K562 (cell line): ENCODE measurements around the gene DNAH17. TPM values are rescaled to one million over a fixed set of nuclear protein-coding genes. Genes with fewer than 3 reads are reported as not detected.
A peak's percentile ranks its signal among the peaks of the same experiment; 100 is the strongest.

ENCODE experiments used
- ATAC-seq: fragments of 200-7000 bp; cut with Tn5 transposase; 3 replicates; pipeline ENCODE4 v1.9.1; 2020; ENCODE audit warnings: moderate library complexity
- BruUV-seq: library from RNA; stranded (reverse); fragments of 400-500 nt; replicated peaks from 2 replicates; lab custom pipeline; 2021; lab: Mats Ljungman, UMichigan
- CTCF ChIA-PET: fragments of 300-600 bp; formaldehyde crosslinking; extraction: SDS; loops from one replicate; lab custom pipeline; 2021; ENCODE audit warnings: low intra/inter-chr PET ratio; lab: Yijun Ruan, JAX
- POLR2A ChIA-PET: fragments of 300-600, 350-650 bp; sonication (Branson Sonifier 250); formaldehyde crosslinking; extraction: SDS; loops from one replicate; lab custom pipeline; 2021; ENCODE audit warnings: antibody characterized with exemption, inconsistent platforms; lab: Yijun Ruan, JAX
- DNase-seq, 4 experiments: peaks; one replicate each; pipeline versions ENCODE4 v3.0.0 to v3.0.0-alpha.2; 2011 to 2018; ENCODE audit warnings: low spot score in 3 of 4, mixed read lengths in 3 of 4; ENCODE audit errors: extremely low read depth in 1 of 4
- FAIRE-seq: peaks from 2 replicates; lab custom pipeline; 2011; peaks lifted over from hg19 to GRCh38; lab: Jason Lieb, UNC
- H2AFZ ChIP-seq: 2 replicates; pipeline ENCODE4 v1.6.0; 2011; ENCODE audit warnings: low read depth, low read length, control low read depth, inconsistent platforms
- H3K27ac ChIP-seq: fragments of 200-600 bp; 3 replicates; pipeline ENCODE4 v1.8.0; 2011; ENCODE audit warnings: low read depth, mild to moderate bottlenecking, control low read depth, inconsistent platforms, low read length, moderate library complexity, mixed read lengths; ENCODE audit errors: extremely low read depth
- H3K27me3 ChIP-seq, 2 experiments: fragments of 300-600 bp in 1 of 2; 2 replicates in 1 of 2; 3 replicates in 1 of 2; pipeline versions ENCODE4 v1.6.0 to v1.8.0; 2011; ENCODE audit warnings: inconsistent platforms in 2 of 2, low read length in 2 of 2, mild to moderate bottlenecking in 1 of 2, mixed read lengths in 1 of 2, moderate library complexity in 1 of 2; ENCODE audit not compliant: control insufficient read depth in 2 of 2, insufficient read depth in 2 of 2
- H3K36me3 ChIP-seq: fragments of 300-600 bp; 3 replicates; pipeline ENCODE4 v1.8.0; 2011; ENCODE audit warnings: mild to moderate bottlenecking, low read length, inconsistent platforms; ENCODE audit not compliant: control insufficient read depth, insufficient read depth
- H3K4me1 ChIP-seq, 2 experiments: fragments of 200-600 bp in 1 of 2; replicated peaks in 1 of 2; 2 replicates in 1 of 2; 3 replicates in 1 of 2; pipeline versions ENCODE4 v1.5.1 to v1.8.0; 2011; ENCODE audit warnings: inconsistent platforms in 2 of 2, low read length in 2 of 2, mild to moderate bottlenecking in 1 of 2, mixed read lengths in 1 of 2, moderate library complexity in 1 of 2; ENCODE audit not compliant: control insufficient read depth in 2 of 2, insufficient read depth in 2 of 2
- H3K4me2 ChIP-seq: 2 replicates; pipeline ENCODE4 v1.6.1; 2011; ENCODE audit warnings: low read length, control low read depth, inconsistent platforms, mixed read lengths; ENCODE audit not compliant: insufficient read depth
- H3K4me3 ChIP-seq: fragments of 200-600 bp; sonication (generic), shearing (Covaris generic); 2 replicates; pipeline ENCODE4 v1.5.1; 2016; ENCODE audit warnings: control low read depth, inconsistent platforms
- H3K79me2 ChIP-seq: fragments of 200-600 bp; 3 replicates; pipeline ENCODE4 v1.8.0; 2011; ENCODE audit warnings: low read length, inconsistent platforms; ENCODE audit not compliant: control insufficient read depth, insufficient read depth
- H3K9ac ChIP-seq, 2 experiments: 2 replicates each; pipeline versions ENCODE4 v1.6.0 to v1.6.1; 2011; ENCODE audit warnings: low read depth in 2 of 2, low read length in 2 of 2, control low read depth in 1 of 2, inconsistent platforms in 1 of 2, mild to moderate bottlenecking in 1 of 2, mixed read lengths in 1 of 2; ENCODE audit not compliant: insufficient read depth in 1 of 2
- H3K9me1 ChIP-seq: one replicate; pipeline ENCODE4 v1.6.0; 2011; ENCODE audit warnings: inconsistent platforms, mild to moderate bottlenecking, low read length, moderate library complexity; ENCODE audit not compliant: control insufficient read depth, insufficient read depth
- H3K9me3 ChIP-seq: replicated peaks from 2 replicates; pipeline ENCODE4 v1.5.1; 2011; ENCODE audit warnings: low read depth, low read length, inconsistent platforms; ENCODE audit not compliant: control insufficient read depth, insufficient read depth
- H4K20me1 ChIP-seq: replicated peaks from 2 replicates; pipeline ENCODE4 v1.6.1; 2011; ENCODE audit warnings: low read length, inconsistent platforms, mixed read lengths; ENCODE audit not compliant: control insufficient read depth, insufficient read depth
- ARNT ChIP-seq, 2 experiments: fragments of 450-650 bp; IDR thresholded peaks; 2 replicates each; pipeline ENCODE4 v1.6.1; 2016; ENCODE audit warnings: mild to moderate bottlenecking in 1 of 2
- FOS ChIP-seq: IDR thresholded peaks from 3 replicates; pipeline ENCODE4 v1.6.1; 2011; ENCODE audit not compliant: insufficient read length; ENCODE audit errors: extremely low read depth
- HCFC1 ChIP-seq: IDR thresholded peaks from 2 replicates; pipeline ENCODE4 v1.6.1; 2012; ENCODE audit warnings: low read depth, low read length, improper control_type of control experiment
- HNRNPH1 ChIP-seq: fragments of 200-400 bp; formaldehyde crosslinking; optimal IDR thresholded peaks from 2 replicates; pipeline ENCODE3; 2017; ENCODE audit warnings: low read depth, mild to moderate bottlenecking, low read length, moderate library complexity
- KDM2B ChIP-seq: fragments of 250-450 bp; sonication (Bioruptor Pico); IDR thresholded peaks from 2 replicates; pipeline ENCODE4 v1.8.0; 2021; ENCODE audit warnings: mild to moderate bottlenecking, moderate library complexity
- L3MBTL2 ChIP-seq: fragments of 450-650 bp; IDR thresholded peaks from 2 replicates; pipeline ENCODE4 v1.6.1; 2016; ENCODE audit warnings: mild to moderate bottlenecking, moderate library complexity
- MAFG ChIP-seq: fragments of 450-650 bp; conservative IDR thresholded peaks from 2 replicates; pipeline ENCODE4 v1.6.1; 2016; ENCODE audit warnings: missing genetic modification characterization, missing compliant biosample characterization
- PCBP2 ChIP-seq: fragments of 200-400 bp; formaldehyde crosslinking; IDR thresholded peaks from 2 replicates; pipeline ENCODE4 v1.6.1; 2018; ENCODE audit warnings: low read length, low read depth, mild to moderate bottlenecking, moderate library complexity; ENCODE audit not compliant: poor library complexity, severe bottlenecking
- SAP30 ChIP-seq: fragments of 200-600 bp; sonication (generic); IDR thresholded peaks from 2 replicates; pipeline ENCODE4 v1.6.1; 2012; ENCODE audit warnings: borderline replicate concordance, low read depth, mild to moderate bottlenecking, moderate library complexity, low read length, control low read depth, inconsistent platforms; ENCODE audit not compliant: insufficient read depth, poor library complexity, severe bottlenecking
- SMARCE1 ChIP-seq: fragments of 450-650 bp; IDR thresholded peaks from 2 replicates; pipeline ENCODE4 v1.7.1; 2016; ENCODE audit warnings: mild to moderate bottlenecking
- ZFP36 ChIP-seq: fragments of 150-350 bp; IDR thresholded peaks from 2 replicates; pipeline ENCODE4 v1.6.1; 2018; ENCODE audit warnings: low read length, low read depth; ENCODE audit not compliant: partially characterized antibody
- ZNF717 ChIP-seq: fragments of 250-450 bp; sonication (Bioruptor Pico); IDR thresholded peaks from 2 replicates; pipeline ENCODE4 v1.5.0; 2021
- WGBS: fragments of 100-300 bp; shearing (Covaris generic); methylation state at CpG from one replicate; pipeline ENCODE4 v1.1.6; 2016; ENCODE audit warnings: low coverage, mixed read lengths; ENCODE audit not compliant: insufficient coverage; ENCODE audit errors: missing lambda C conversion rate; 5-methylcytosine and 5-hydroxymethylcytosine counted together
- in situ Hi-C: fragments of 300-500 bp; cut with MboI; formaldehyde crosslinking; loops from 4 replicates; pipeline ENCODE4 v1.15.0; 2018; ENCODE audit warnings: inconsistent platforms, mixed read lengths
- intact Hi-C: fragments of 100-400 bp; cut with micrococcal nuclease; formaldehyde crosslinking; loops from 2 replicates; pipeline ENCODE4 v1.14.2; 2022
- polyA plus RNA-seq, 8 experiments: library from polyadenylated mRNA; depleted of rRNA in 4 of 8; stranded (reverse) in 5 of 8; unstranded in 3 of 8; fragments of >200 nt; fragmentation: Nextera tagmentation in 2 of 8; fragmentation: Illumina TruSeq in 1 of 8; extraction: Ambion mirVana in 2 of 8; extraction: Trizol in 1 of 8; gene quantifications; 2 replicates each; pipeline versions ENCODE4 v1.2.1 to v1.2.3, GENCODE V29; 2011 to 2014; ENCODE audit warnings: inconsistent platforms in 1 of 8, missing spikeins in 1 of 8
- total RNA-seq, 7 experiments: library from RNA; depleted of rRNA in 6 of 7; stranded (reverse); fragments of >200 nt in 6 of 7; fragmentation: Illumina TruSeq in 2 of 7; extraction: Trizol in 2 of 7; gene quantifications; 2 replicates each; pipeline versions ENCODE4 v1.2.1 to v1.2.3, GENCODE V29; 2011 to 2021; ENCODE audit warnings: low replicate concordance in 1 of 7
- TF ChIP-seq, protein P1 (sequence below), 3 experiments: IDR thresholded peaks in 2 of 3; conservative IDR thresholded peaks in 1 of 3; 2 replicates each; pipeline ENCODE4 v1.5.1; 2011 to 2012; ENCODE audit warnings: low read length in 3 of 3, mild to moderate bottlenecking in 3 of 3, control low read depth in 2 of 3, improper control_type of control experiment in 1 of 3, inconsistent platforms in 1 of 3, low read depth in 1 of 3, mixed read lengths in 1 of 3, moderate library complexity in 1 of 3; ENCODE audit not compliant: insufficient read depth in 2 of 3

The DNAH17 gene
- total and polyA plus RNA-seq, 9 of the 15 experiments (the other 6 are each of a cell fraction or from before 2014, with no cell fraction given) = under 0.01 to 0.06 (median 0.03) TPM; not detected in 5

DNA sequence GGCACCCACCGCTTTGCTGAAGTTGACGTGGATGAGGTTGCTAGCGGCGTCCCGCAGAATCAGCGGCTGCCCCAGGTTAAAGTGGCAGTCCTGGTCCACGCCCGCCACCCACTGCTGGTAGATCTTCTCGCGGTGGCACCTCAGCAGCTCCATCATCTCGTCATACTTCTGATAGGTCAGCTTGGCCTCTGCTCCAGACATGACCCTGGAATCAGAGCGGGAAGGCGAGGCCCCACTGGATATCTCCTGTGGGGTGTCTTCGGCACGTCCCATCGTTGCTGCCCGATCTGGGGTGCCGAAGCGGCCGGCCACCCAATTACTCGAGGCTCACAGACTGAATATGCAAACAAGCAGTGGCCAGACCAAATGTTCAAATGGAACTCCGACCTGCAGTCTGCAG, 16.5 kb downstream of the DNAH17 start:
- H3K79me2 ChIP-seq = no peaks in the 10 kb centered on the region
- no peaks in the 10 kb centered on the region for H3K9me3 ChIP-seq
- H2AFZ ChIP-seq = no peak overlapping the region
- CTCF ChIA-PET = interaction anchor here (0.5 kb wide), 1 partner anchor 310 kb away, joined by 3 read pairs; no protein-coding TSS in a partner anchor
- DNase-seq (no peak), FAIRE-seq (no peak), ATAC-seq (no peak)
- H3K4me2 ChIP-seq = no peak overlapping the region
- in situ Hi-C loops = no loop called here
- H3K9me1 ChIP-seq = no peaks in the 10 kb centered on the region
- H4K20me1 ChIP-seq = peaks cover 5% of the 10 kb centered on the region; the same call in 1 of the 2 replicates
- 17% methylated on average over 16 of the region's 22 CpGs for WGBS
- H3K27ac ChIP-seq = no peak overlapping the region
- BruUV-seq = no TSS peak
- peaks cover 46 to 84% of the 10 kb centered on the region in 2 experiments for H3K27me3 ChIP-seq
- 0 out of 4 replicates have a peak overlapping the region, but pooled peaks of 1 of the 2 experiments have one; percentile 13 for H3K9ac ChIP-seq
- intact Hi-C loops = no loop called here
- H3K4me1 ChIP-seq = peaks cover 0 to 4% of the 10 kb centered on the region in 2 experiments; a peak in 1 of 5 replicates
- TF ChIP-seq FOS (no peak), HNRNPH1 (no peak)
- no peaks in the 10 kb centered on the region for H3K36me3 ChIP-seq
- POLR2A ChIA-PET = interaction anchor here (1.0 to 2.2 kb wide), 2 partner anchors 20 to 25 kb away, joined by 3 to 12 read pairs; no protein-coding TSS in a partner anchor
- no peak overlapping the region for H3K4me3 ChIP-seq

DNA sequence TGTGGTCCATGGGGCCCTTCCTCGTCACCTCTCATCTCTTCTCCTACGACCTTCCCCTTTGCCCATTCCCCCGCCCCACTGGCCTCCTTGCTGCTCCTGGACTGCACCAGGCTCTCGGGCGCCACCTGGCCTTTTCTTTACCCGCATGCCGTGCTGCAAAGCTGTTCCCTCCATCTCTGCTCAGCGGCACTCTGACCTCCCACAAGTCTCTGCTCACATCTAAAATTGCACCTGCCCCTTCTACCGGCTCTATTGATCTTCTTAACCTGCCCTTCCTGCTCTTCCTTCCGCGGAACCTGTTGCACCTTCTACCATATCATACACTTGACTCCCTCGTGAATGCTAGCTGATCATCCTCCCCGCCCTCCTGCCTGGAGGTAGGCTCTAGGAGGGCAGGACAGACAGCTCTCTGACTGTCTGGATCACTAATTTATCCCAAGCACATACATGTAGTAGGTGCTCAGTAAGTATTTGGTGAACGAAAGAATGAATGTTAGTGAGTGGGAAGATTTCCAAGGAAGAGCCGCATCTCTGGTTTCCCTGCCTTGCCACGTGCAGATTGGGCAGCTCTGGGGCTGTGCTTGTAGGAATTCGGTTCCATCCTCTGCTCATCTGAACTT, 17.3 kb downstream of the DNAH17 start:
- Histone ChIP-seq H3K36me3 (no peaks in the 10 kb centered on the region), H3K4me2 (no peak overlapping the region), H3K27me3 (peaks cover 47 to 84% of the 10 kb centered on the region in 2 experiments), H2AFZ (no peak overlapping the region), H4K20me1 (peaks cover 5% of the 10 kb centered on the region; the same call in 1 of the 2 replicates), H3K4me3 (no peak overlapping the region), H3K9ac (no peak overlapping the region), H3K27ac (no peak overlapping the region), H3K4me1 (peaks cover 0 to 4% of the 10 kb centered on the region in 2 experiments; a peak in 1 of 5 replicates), H3K9me1 (no peaks in the 10 kb centered on the region), H3K9me3 (no peaks in the 10 kb centered on the region), H3K79me2 (no peaks in the 10 kb centered on the region)
- FAIRE-seq (peak; percentile 11), DNase-seq (peak; percentile 52 to 62 (median 56)), ATAC-seq (peak; percentile 90)
- no TSS peak for BruUV-seq
- in situ Hi-C loops (no loop called here), intact Hi-C loops (no loop called here)
- ChIA-PET CTCF (no interaction called here), POLR2A (interaction anchor here (0.5 to 2.2 kb wide), 3 partner anchors 21 to 192 kb away, joined by 3 to 12 read pairs (median 3); no protein-coding TSS in a partner anchor)
- WGBS = 7% methylated on average over 17 of the region's 17 CpGs
- peak; percentile 14; the same call in 1 of the 2 replicates for TF ChIP-seq L3MBTL2
- no peak for TF ChIP-seq KDM2B
- TF ChIP-seq MAFG = no peak
- TF ChIP-seq PCBP2 = no peak
- TF ChIP-seq ZNF717 (CRISPR knock-in tag) = no peak
- TF ChIP-seq ARNT (IDR thresholded peaks at IDR 0.05) = no peak
- no peak for TF ChIP-seq SAP30
- no peak for TF ChIP-seq SMARCE1
- no peak for TF ChIP-seq HCFC1
- peak; percentile 5 for TF ChIP-seq ZFP36
- TF ChIP-seq, protein P1, sequence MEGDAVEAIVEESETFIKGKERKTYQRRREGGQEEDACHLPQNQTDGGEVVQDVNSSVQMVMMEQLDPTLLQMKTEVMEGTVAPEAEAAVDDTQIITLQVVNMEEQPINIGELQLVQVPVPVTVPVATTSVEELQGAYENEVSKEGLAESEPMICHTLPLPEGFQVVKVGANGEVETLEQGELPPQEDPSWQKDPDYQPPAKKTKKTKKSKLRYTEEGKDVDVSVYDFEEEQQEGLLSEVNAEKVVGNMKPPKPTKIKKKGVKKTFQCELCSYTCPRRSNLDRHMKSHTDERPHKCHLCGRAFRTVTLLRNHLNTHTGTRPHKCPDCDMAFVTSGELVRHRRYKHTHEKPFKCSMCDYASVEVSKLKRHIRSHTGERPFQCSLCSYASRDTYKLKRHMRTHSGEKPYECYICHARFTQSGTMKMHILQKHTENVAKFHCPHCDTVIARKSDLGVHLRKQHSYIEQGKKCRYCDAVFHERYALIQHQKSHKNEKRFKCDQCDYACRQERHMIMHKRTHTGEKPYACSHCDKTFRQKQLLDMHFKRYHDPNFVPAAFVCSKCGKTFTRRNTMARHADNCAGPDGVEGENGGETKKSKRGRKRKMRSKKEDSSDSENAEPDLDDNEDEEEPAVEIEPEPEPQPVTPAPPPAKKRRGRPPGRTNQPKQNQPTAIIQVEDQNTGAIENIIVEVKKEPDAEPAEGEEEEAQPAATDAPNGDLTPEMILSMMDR (IDR thresholded peaks at IDR 0.05 in 2 of 3, conservative IDR thresholded peaks at IDR 0.05 in 1 of 3; ENCODE audit: insufficient read depth in 2 of 3, low read depth in 1 of 3, low read length in 3 of 3) = peak; percentile 65 to 67 (median 65)
